HT-29 (cell line): ENCODE results near the gene USP17L11. TPM values are rescaled to one million over a fixed set of nuclear protein-coding genes. Genes with fewer than 3 reads are reported as not detected.
"Not testable (repeated sequence)": the region's sequence is repeated elsewhere in the genome, so short reads cannot be mapped to it uniquely, and the experiment has no call there.

ENCODE experiments used
- DNase-seq: peaks from one replicate; pipeline ENCODE4 v3.0.0-alpha.2; 2015; ENCODE audit warnings: low spot score
- total RNA-seq: library from RNA; depleted of rRNA; stranded (reverse); fragments of >200 nt; shearing (Covaris generic); gene quantifications from 2 replicates; pipeline ENCODE4 v1.2.3, GENCODE V29; 2014; rRNA removed

Gene USP17L11, protein sequence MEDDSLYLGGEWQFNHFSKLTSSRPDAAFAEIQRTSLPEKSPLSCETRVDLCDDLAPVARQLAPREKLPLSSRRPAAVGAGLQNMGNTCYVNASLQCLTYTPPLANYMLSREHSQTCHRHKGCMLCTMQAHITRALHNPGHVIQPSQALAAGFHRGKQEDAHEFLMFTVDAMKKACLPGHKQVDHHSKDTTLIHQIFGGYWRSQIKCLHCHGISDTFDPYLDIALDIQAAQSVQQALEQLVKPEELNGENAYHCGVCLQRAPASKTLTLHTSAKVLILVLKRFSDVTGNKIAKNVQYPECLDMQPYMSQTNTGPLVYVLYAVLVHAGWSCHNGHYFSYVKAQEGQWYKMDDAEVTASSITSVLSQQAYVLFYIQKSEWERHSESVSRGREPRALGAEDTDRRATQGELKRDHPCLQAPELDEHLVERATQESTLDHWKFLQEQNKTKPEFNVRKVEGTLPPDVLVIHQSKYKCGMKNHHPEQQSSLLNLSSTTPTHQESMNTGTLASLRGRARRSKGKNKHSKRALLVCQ
- not detected in 2 replicates for total RNA-seq

GRCh38 chr4:9215105-9215504 lies at the start of gene USP17L11:
Gene USP17L11 (plus strand): TSS chr4:9215405. CDS start chr4:9215405, 0 bp downstream.
- not testable (repeated sequence) for DNase-seq

DNA sequence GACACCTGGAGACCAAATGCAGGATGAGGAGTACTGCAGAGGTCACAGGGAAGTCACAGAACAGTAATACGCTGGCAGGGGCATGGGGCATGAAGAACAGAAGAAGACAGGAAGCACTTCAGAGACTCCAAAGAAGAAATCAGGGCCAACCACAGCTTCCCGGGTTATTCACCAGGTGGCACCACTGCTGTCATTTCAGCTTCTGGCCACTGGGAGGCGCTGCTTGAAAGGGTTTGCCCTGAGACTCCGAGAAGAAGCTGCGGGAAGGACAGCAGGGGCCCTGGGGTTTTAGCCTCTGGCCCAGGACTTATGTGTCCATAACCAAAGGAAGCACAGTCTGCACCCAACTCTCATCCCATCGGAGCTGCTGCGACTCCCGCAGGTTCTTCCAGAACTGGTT lies 49.2 kb upstream of the USP17L11 start:
- DNase-seq, result not testable (repeated sequence)

DNA sequence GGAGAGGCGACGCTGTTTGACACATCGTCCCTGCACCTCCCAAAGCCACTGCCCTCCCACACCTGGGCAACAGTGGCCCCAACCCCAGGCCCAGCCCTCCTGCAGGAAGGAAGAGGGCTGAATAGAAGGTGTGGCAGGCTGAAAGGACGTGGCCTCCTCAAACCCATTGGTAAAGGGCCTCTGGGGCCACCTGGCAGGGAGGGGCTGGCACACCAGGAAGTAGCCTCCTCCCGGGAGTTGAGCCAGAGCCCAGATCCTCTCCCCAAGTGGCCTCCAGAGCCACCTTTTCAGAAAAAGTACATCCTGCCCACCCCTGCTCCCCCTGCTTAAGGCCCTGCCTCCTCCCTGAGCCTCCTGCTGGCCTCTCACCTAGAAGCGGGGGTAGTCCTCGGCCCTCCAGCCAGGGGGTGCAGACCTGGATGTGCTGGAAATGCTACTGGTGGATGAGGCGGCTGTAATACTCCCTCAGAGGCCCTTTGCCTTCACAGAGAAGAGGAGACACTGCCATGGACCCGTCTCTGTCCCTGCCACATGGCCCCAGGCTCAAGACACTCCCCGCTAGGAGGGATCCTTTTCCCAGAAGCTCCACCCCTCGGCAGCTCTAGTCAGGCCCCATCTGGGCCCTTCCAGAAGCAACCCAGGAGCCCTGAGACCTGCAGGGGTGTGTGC lies 45.3 kb upstream of the USP17L11 start, which contains the start of gene FAM90A26:
FAM90A26 (plus strand) TSS at position 619 of the 669 bp plus-strand sequence. CDS start 2,764 bp downstream, outside the sequence.
- not testable (repeated sequence) for DNase-seq

- not testable (repeated sequence) for DNase-seq
Measured at GRCh38 chr4:9210357-9210756, 4.8 kb upstream of the USP17L11 start, which contains the start of gene USP17L10. Gene USP17L10 (plus strand): TSS chr4:9210657. CDS start chr4:9210657, 0 bp downstream.

DNA sequence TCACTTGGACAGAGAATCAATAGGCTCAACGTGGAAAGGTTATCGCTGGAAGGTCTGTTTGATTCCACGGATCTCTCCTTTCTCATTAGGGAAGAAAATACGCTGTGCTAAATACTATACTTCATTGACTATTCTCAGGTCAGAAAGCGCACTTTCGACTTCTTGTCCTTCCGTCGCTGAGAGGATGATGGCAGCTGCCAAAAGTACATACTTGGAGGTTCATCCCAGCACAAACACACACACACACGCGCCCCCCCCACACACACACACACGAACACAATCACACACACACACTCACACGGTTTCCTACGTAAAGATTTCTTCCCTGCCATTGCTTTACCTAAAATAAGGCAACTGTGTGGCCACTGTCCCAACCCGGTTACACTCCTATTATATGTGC lies 504 bp upstream of the USP17L11 start:
- not testable (repeated sequence) for DNase-seq

DNA sequence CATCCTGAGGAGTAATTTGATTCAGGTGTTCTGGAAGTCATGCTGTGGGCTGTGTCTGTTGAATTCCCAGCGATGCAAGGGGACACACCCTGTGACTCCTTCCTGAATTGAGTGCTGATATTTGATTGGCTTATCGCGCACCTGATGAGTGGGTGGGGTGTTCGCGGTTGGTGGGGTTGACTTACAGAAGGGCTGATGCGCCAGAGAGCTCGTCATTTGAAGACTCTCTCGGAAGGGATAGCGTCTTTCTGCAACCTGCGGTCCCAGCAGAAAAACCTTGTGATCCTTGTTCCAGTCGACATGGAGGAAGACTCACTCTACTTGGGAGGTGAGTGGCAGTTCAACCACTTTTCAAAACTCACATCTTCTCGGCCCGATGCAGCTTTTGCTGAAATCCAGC lies 4.6 kb downstream of the USP17L11 start, which contains the start of gene USP17L12:
USP17L12 (plus strand) TSS at position 301 of the 400 bp plus-strand sequence; CDS start at position 301, 0 bp downstream.
- DNase-seq, result not testable (repeated sequence)

DNA sequence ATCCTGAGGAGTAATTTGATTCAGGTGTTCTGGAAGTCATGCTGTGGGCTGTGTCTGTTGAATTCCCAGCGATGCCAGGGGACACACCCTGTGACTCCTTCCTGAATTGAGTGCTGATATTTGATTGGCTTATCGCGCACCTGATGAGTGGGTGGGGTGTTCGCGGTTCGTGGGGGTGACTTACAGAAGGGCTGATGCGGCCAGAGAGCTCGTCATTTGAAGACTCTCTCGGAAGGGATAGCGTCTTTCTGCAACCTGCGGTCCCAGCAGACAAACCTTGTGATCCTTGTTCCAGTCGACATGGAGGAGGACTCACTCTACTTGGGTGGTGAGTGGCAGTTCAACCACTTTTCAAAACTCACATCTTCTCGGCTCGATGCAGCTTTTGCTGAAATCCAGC lies 9.4 kb downstream of the USP17L11 start, which contains the start of gene USP17L13:
USP17L13 (plus strand) TSS at position 301 of the 400 bp plus-strand sequence; CDS start at position 301, 0 bp downstream.
- not testable (repeated sequence) for DNase-seq

GRCh38 chr4:9230249-9230648 lies 15.0 kb downstream of the USP17L11 start:
- DNase-seq, result not testable (repeated sequence)

- not testable (repeated sequence) for DNase-seq
Measured at GRCh38 chr4:9234085-9234484, 18.9 kb downstream of the USP17L11 start, which contains the start of gene USP17L15. Gene USP17L15 (plus strand): TSS chr4:9234385. CDS start chr4:9234385, 0 bp downstream.

- DNase-seq, result not testable (repeated sequence)
Measured at GRCh38 chr4:9238461-9238860, 23.3 kb downstream of the USP17L11 start.

GRCh38 chr4:9243579-9243978 lies 28.4 kb downstream of the USP17L11 start, which contains the start of gene USP17L17:
Gene USP17L17 (plus strand): TSS chr4:9243879. CDS start chr4:9243879, 0 bp downstream.
- DNase-seq, result not testable (repeated sequence)

- DNase-seq, result peak; percentile 0
Measured at GRCh38 chr4:9247953-9248680, 32.9 kb downstream of the USP17L11 start, which contains the start of gene USP17L18. Gene USP17L18 (plus strand): TSS chr4:9248630. CDS start chr4:9248630, 0 bp downstream.

GRCh38 chr4:9253078-9253477 lies 37.9 kb downstream of the USP17L11 start, which contains the start of gene USP17L19:
Gene USP17L19 (plus strand): TSS chr4:9253378. CDS start chr4:9253378, 0 bp downstream.
- not testable (repeated sequence) for DNase-seq

- DNase-seq, result not testable (repeated sequence)
Measured at GRCh38 chr4:9257824-9258223, 42.6 kb downstream of the USP17L11 start, which contains the start of gene USP17L20. Gene USP17L20 (plus strand): TSS chr4:9258124. CDS start chr4:9258124, 0 bp downstream.

DNA sequence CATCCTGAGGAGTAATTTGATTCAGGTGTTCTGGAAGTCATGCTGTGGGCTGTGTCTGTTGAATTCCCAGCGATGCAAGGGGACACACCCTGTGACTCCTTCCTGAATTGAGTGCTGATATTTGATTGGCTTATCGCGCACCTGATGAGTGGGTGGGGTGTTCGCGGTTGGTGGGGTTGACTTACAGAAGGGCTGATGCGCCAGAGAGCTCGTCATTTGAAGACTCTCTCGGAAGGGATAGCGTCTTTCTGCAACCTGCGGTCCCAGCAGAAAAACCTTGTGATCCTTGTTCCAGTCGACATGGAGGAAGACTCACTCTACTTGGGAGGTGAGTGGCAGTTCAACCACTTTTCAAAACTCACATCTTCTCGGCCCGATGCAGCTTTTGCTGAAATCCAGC lies 47.4 kb downstream of the USP17L11 start, which contains the start of gene USP17L21:
USP17L21 (plus strand) TSS at position 301 of the 400 bp plus-strand sequence; CDS start at position 301, 0 bp downstream.
- DNase-seq, result not testable (repeated sequence)

Other genes with a start within 250 kb of the USP17L11 start
- gene FAM90A26, start 45.0 kb upstream of the USP17L11 start, total RNA-seq, result not detected in 2 replicates
- not detected in 2 replicates for gene USP17L10, start 4.7 kb upstream of the USP17L11 start, total RNA-seq
- not detected in 2 replicates for gene USP17L12, start 4.7 kb downstream of the USP17L11 start, total RNA-seq
- not detected in 2 replicates for gene USP17L13, start 9.5 kb downstream of the USP17L11 start, total RNA-seq
- not detected in 2 replicates for gene USP17L15, start 19.0 kb downstream of the USP17L11 start, total RNA-seq
- gene USP17L17, start 28.5 kb downstream of the USP17L11 start, total RNA-seq, result not detected in 2 replicates
- gene USP17L18, start 33.2 kb downstream of the USP17L11 start, total RNA-seq, result not detected in 2 replicates
- not detected in 2 replicates for gene USP17L19, start 38.0 kb downstream of the USP17L11 start, total RNA-seq
- gene USP17L20, start 42.7 kb downstream of the USP17L11 start, total RNA-seq, result not detected in 2 replicates
- gene USP17L21, start 47.5 kb downstream of the USP17L11 start, total RNA-seq, result not detected in 2 replicates
- gene USP17L22, start 52.2 kb downstream of the USP17L11 start, total RNA-seq, result 0.39 TPM in 1 of 2 replicates, not detected in the other
- gene USP17L24, start 109.8 kb downstream of the USP17L11 start, total RNA-seq, result not detected in 2 replicates
- not detected in 2 replicates for gene USP17L25, start 114.5 kb downstream of the USP17L11 start, total RNA-seq
- gene USP17L26, start 119.3 kb downstream of the USP17L11 start, total RNA-seq, result not detected in 2 replicates
- gene USP17L5, start 124.0 kb downstream of the USP17L11 start, total RNA-seq, result not detected in 2 replicates
- gene USP17L27, start 128.7 kb downstream of the USP17L11 start, total RNA-seq, result not detected in 2 replicates
- gene USP17L28, start 133.5 kb downstream of the USP17L11 start, total RNA-seq, result not detected in 2 replicates
- not detected in 2 replicates for gene USP17L29, start 138.2 kb downstream of the USP17L11 start, total RNA-seq
- gene USP17L30, start 147.7 kb downstream of the USP17L11 start, total RNA-seq, result not detected in 2 replicates
- not detected in 2 replicates for gene DEFB131A, start 229.0 kb downstream of the USP17L11 start, total RNA-seq